SU-DHL-6 (cell line): ENCODE measurements around the gene DNAH9.

Source experiments
- H2AFZ ChIP-seq: fragments of 200-600 bp; sonication (generic); 2 replicates; pipeline ENCODE4 v1.6.1; 2014; ENCODE audit warnings: low read depth, mild to moderate bottlenecking, moderate library complexity, mixed read lengths, antibody characterized with exemption, low read length; ENCODE audit not compliant: severe bottlenecking
- H3F3A ChIP-seq: fragments of 200-600 bp; shearing (Covaris generic); 2 replicates; pipeline ENCODE4 v1.6.0; 2016; ENCODE audit warnings: antibody characterized with exemption, mild to moderate bottlenecking; ENCODE audit not compliant: insufficient read depth
- H3K27ac ChIP-seq: fragments of 200-600 bp; sonication (generic); 2 replicates; pipeline ENCODE4 v1.5.1; 2016; ENCODE audit warnings: low read depth, mild to moderate bottlenecking, low read length, moderate library complexity, mixed read lengths
- H3K27me3 ChIP-seq: fragments of 200-600 bp; sonication (generic), shearing (Covaris generic); 2 replicates; pipeline ENCODE4 v1.6.0; 2014; ENCODE audit warnings: mild to moderate bottlenecking, low read length
- H3K36me3 ChIP-seq: fragments of 200-600 bp; sonication (generic); 2 replicates; pipeline ENCODE4 v1.6.1; 2014; ENCODE audit warnings: mild to moderate bottlenecking, low read length, mixed read lengths
- H3K4me2 ChIP-seq: fragments of 300-600, 200-600 bp; shearing (Covaris generic), sonication (generic); 2 replicates; pipeline ENCODE4 v1.6.0; 2014; ENCODE audit warnings: low read length, low read depth, mild to moderate bottlenecking; ENCODE audit not compliant: poor library complexity, severe bottlenecking
- H3K4me3 ChIP-seq: fragments of 200-600 bp; sonication (generic); 2 replicates; pipeline ENCODE4 v1.5.1; 2014; ENCODE audit warnings: antibody characterized with exemption, low read length, mild to moderate bottlenecking, mixed read lengths; ENCODE audit not compliant: insufficient read depth, poor library complexity, severe bottlenecking
- H3K79me2 ChIP-seq: fragments of 200-600 bp; sonication (generic); 2 replicates; pipeline ENCODE4 v1.6.1; 2014; ENCODE audit warnings: mild to moderate bottlenecking, low read length, moderate library complexity; ENCODE audit not compliant: insufficient read depth
- H3K9ac ChIP-seq: fragments of 200-600 bp; sonication (generic); 2 replicates; pipeline ENCODE4 v1.7.0; 2014; ENCODE audit warnings: mild to moderate bottlenecking, low read length
- H3K9me2 ChIP-seq: fragments of 200-600 bp; sonication (generic); replicated peaks from 2 replicates; pipeline ENCODE4 v1.6.1; 2014; ENCODE audit warnings: low read length; ENCODE audit not compliant: insufficient read depth
- H3K9me3 ChIP-seq: fragments of 200-600 bp; sonication (generic); 2 replicates; pipeline ENCODE4 v1.6.1; 2014; ENCODE audit warnings: low read length, mixed read lengths; ENCODE audit not compliant: insufficient read depth
- H4K20me1 ChIP-seq: fragments of 200-600 bp; sonication (generic); 2 replicates; pipeline ENCODE4 v1.6.1; 2014; ENCODE audit warnings: low read depth, mild to moderate bottlenecking, antibody characterized with exemption, low read length, moderate library complexity, mixed read lengths
- EZH2phosphoT487 ChIP-seq: fragments of 200-600 bp; sonication (generic), shearing (Covaris generic); conservative IDR thresholded peaks from 2 replicates; pipeline ENCODE4 v1.6.1; 2018; ENCODE audit warnings: mild to moderate bottlenecking, antibody characterized with exemption, low read length, moderate library complexity, mixed read lengths
- TF ChIP-seq, protein P1 (sequence below): fragments of 200-600 bp; sonication (generic); IDR thresholded peaks from one replicate; pipeline ENCODE4 v1.5.1; 2017; ENCODE audit warnings: antibody characterized with exemption, mild to moderate bottlenecking, low read length, moderate library complexity; ENCODE audit not compliant: insufficient read depth, poor library complexity, severe bottlenecking

The DNAH9 gene

DNA sequence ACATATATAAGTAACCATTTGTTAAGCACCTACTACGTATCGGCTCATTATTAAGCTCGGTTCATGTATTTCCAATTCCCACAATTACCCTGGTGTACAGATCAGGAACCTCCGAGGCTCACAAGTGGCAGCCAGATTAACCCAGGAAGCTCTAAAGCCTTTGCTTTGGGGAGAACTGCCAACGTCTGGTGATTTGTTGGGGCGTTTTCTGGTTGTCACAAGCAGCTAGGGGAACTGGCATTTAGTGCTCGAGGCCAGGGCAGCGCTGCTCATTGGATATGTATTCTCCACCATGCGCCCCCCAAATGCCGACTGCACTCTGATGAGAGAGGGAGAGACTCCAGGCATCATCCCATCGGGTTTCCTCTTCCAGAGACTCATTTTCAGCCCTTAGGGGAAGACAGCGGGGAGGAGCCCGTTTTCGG is 398.5 kb downstream of the DNAH9 start:
- no peaks in the 10 kb centered on the region for H3K27me3 ChIP-seq
- H3K9ac ChIP-seq, result peak overlapping the region; percentile 88
- H4K20me1 ChIP-seq, result no peaks in the 10 kb centered on the region
- no peaks in the 10 kb centered on the region for H3K9me3 ChIP-seq
- peak overlapping the region; percentile 88 for H2AFZ ChIP-seq
- H3K4me2 ChIP-seq, result peak overlapping the region; percentile 97
- H3F3A ChIP-seq, result no peaks in the 10 kb centered on the region
- peaks cover 4% of the 10 kb centered on the region; the same call in 1 of the 2 replicates for H3K79me2 ChIP-seq
- no peaks in the 10 kb centered on the region for H3K9me2 ChIP-seq
- H3K36me3 ChIP-seq, result no peaks in the 10 kb centered on the region
- H3K4me3 ChIP-seq, result peak overlapping the region; percentile 82
- H3K27ac ChIP-seq, result peak overlapping the region; percentile 54
- no peak for TF ChIP-seq EZH2phosphoT487
- TF ChIP-seq, protein P1, sequence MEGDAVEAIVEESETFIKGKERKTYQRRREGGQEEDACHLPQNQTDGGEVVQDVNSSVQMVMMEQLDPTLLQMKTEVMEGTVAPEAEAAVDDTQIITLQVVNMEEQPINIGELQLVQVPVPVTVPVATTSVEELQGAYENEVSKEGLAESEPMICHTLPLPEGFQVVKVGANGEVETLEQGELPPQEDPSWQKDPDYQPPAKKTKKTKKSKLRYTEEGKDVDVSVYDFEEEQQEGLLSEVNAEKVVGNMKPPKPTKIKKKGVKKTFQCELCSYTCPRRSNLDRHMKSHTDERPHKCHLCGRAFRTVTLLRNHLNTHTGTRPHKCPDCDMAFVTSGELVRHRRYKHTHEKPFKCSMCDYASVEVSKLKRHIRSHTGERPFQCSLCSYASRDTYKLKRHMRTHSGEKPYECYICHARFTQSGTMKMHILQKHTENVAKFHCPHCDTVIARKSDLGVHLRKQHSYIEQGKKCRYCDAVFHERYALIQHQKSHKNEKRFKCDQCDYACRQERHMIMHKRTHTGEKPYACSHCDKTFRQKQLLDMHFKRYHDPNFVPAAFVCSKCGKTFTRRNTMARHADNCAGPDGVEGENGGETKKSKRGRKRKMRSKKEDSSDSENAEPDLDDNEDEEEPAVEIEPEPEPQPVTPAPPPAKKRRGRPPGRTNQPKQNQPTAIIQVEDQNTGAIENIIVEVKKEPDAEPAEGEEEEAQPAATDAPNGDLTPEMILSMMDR, result no peak

DNA sequence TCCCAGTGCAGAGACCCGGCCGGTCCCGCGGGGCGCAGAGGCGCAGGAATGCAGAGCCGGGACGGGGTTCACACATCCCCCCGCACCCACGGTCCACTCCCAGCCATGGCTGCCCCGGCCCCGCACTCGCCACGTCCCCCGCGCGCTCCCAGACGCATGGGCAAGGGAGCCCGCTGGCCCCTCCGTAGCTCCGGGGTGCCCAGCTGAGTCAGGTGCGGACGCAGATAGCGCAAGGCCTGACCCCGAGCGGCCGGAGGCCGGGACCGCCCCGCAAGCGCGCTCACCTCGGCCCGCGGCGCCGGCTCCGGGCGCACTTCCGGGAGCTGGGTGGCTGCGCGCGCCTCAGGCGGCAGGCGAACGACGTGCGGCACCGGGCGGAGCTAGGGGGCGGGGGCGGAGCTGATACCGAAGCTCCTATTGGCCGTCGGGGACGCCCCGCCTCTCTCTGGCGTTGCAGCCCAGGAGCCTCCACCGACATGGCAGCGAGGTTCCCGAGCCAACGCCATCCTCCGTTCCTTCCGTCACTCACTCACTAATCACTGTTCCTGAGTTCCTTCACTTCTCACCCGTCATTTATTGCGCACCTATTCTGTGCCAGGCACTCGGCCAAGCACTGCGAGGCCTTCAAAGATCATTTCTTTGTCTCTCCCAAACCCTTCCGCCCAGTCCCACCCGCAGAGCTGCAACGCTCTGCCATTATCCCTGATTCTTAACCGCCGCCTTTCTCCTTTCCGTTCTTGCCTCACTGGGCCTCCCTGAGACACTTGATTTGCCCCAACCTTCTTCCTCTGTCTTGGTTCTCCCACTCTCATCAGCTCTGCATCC is 399.1 kb downstream of the DNAH9 start, which contains the start of gene ZNF18:
TSS of gene ZNF18 (minus strand) at position 329 of the 825 bp plus-strand sequence. CDS start 4,646 bp downstream, outside the sequence.
- H3K9ac ChIP-seq, result peak within 1 kb of the TSS; percentile 88
- H3K4me3 ChIP-seq, result peak within 1 kb of the TSS; percentile 82
- H3K4me2 ChIP-seq, result peak within 1 kb of the TSS; percentile 97
- H3F3A ChIP-seq, result no peaks in the 10 kb centered on the region
- H3K79me2 ChIP-seq, result peaks cover 4% of the 10 kb centered on the region; the same call in 1 of the 2 replicates
- TF ChIP-seq EZH2phosphoT487, result no peak
- TF ChIP-seq, protein P1, result no peak
- H4K20me1 ChIP-seq, result no peaks in the 10 kb centered on the region
- H3K27me3 ChIP-seq, result no peaks in the 10 kb centered on the region
- H3K9me3 ChIP-seq, result no peaks in the 10 kb centered on the region
- peak within 1 kb of the TSS; percentile 54 for H3K27ac ChIP-seq
- no peaks in the 10 kb centered on the region for H3K9me2 ChIP-seq
- peak within 1 kb of the TSS; percentile 88 for H2AFZ ChIP-seq
- H3K36me3 ChIP-seq, result no peaks in the 10 kb centered on the region

DNA sequence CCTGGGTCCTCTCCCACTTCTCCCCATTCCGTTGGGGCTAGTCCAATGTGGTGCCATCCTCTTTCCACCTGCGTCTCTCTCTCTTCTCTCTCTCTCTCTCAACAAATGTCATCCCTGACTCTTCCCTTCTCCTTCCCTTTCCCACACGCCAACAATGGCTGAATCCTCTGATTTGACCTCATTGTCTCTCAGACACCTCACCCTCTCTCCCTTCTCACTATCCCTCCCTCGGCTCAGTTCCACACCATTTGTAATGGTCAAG is 399.6 kb downstream of the DNAH9 start:
- H4K20me1 ChIP-seq, result no peaks in the 10 kb centered on the region
- no peaks in the 10 kb centered on the region for H3K9me3 ChIP-seq
- H3F3A ChIP-seq, result no peaks in the 10 kb centered on the region
- peak overlapping the region; percentile 88 for H3K9ac ChIP-seq
- no peaks in the 10 kb centered on the region for H3K27me3 ChIP-seq
- H3K36me3 ChIP-seq, result no peaks in the 10 kb centered on the region
- no peaks in the 10 kb centered on the region for H3K9me2 ChIP-seq
- H3K79me2 ChIP-seq, result peaks cover 4% of the 10 kb centered on the region; the same call in 1 of the 2 replicates
- peak overlapping the region; percentile 56 for H3K4me3 ChIP-seq
- H3K4me2 ChIP-seq, result peak overlapping the region; percentile 73
- H3K27ac ChIP-seq, result no peak overlapping the region
- TF ChIP-seq, protein P1, result no peak
- no peak for TF ChIP-seq EZH2phosphoT487
- H2AFZ ChIP-seq, result peak overlapping the region; percentile 85
